IMR-90 (cell line): Measurements from ENCODE around the gene TMEM107. TPM values are rescaled to one million over a fixed set of nuclear protein-coding genes. Genes with fewer than 3 reads are reported as not detected.

Experiments
- ATAC-seq: fragments of 200-7000 bp; cut with Tn5 transposase; 2 replicates; pipeline ENCODE4 v1.9.1; 2020; ENCODE audit warnings: low read depth, mild to moderate bottlenecking, moderate library complexity
- BruUV-seq: library from RNA; stranded (reverse); fragments of 400-500 nt; replicated peaks from 2 replicates; lab custom pipeline; 2021; lab: Mats Ljungman, UMichigan
- CTCF ChIA-PET: fragments of 300-600 bp; formaldehyde crosslinking; extraction: SDS; loops from one replicate; lab custom pipeline; 2021; ENCODE audit warnings: antibody characterized with exemption; lab: Yijun Ruan, JAX
- POLR2A ChIA-PET: fragments of 300-600 bp; sonication (Branson Sonifier 250); formaldehyde crosslinking; loops from one replicate; lab custom pipeline; 2022; ENCODE audit warnings: antibody characterized with exemption; ENCODE audit not compliant: unreplicated experiment; lab: Charles Lee
- DNase-seq: peaks from one replicate; pipeline ENCODE4 v3.0.0; 2013
- H2AFZ ChIP-seq: replicated peaks from 2 replicates; pipeline ENCODE3; 2013; ENCODE audit warnings: low read length, mild to moderate bottlenecking; ENCODE audit not compliant: poor library complexity
- H2AK5ac ChIP-seq: 2 replicates; pipeline ENCODE4 v1.6.1; 2013; ENCODE audit warnings: low read depth, low read length, inconsistent platforms
- H2AK9ac ChIP-seq: replicated peaks from 2 replicates; pipeline ENCODE3; 2013; ENCODE audit warnings: mild to moderate bottlenecking, low read depth, low read length, moderate library complexity; ENCODE audit not compliant: poor library complexity
- H2BK120ac ChIP-seq: 2 replicates; pipeline ENCODE4 v1.6.1; 2013; ENCODE audit warnings: low read depth, low read length, inconsistent platforms
- H2BK15ac ChIP-seq: 3 replicates; pipeline ENCODE4 v1.6.1; 2013; ENCODE audit warnings: low read depth, low read length, inconsistent platforms
- H2BK20ac ChIP-seq: 2 replicates; pipeline ENCODE4 v1.6.1; 2013; ENCODE audit warnings: low read depth, mild to moderate bottlenecking, inconsistent platforms, low read length, moderate library complexity
- H2BK5ac ChIP-seq: 2 replicates; pipeline ENCODE4 v1.6.1; 2013; ENCODE audit warnings: mild to moderate bottlenecking, low read depth, low read length, inconsistent platforms; ENCODE audit not compliant: poor library complexity, severe bottlenecking
- H3K14ac ChIP-seq: replicated peaks from 2 replicates; pipeline ENCODE4 v1.6.1; 2013; ENCODE audit warnings: low read depth, low read length, inconsistent platforms
- H3K18ac ChIP-seq: 2 replicates; pipeline ENCODE4 v1.6.1; 2013; ENCODE audit warnings: low read depth, low read length, control low read depth
- H3K23ac ChIP-seq: 2 replicates; pipeline ENCODE4 v1.6.1; 2013; ENCODE audit warnings: low read depth, low read length, inconsistent platforms
- H3K27ac ChIP-seq: 2 replicates; pipeline ENCODE4 v1.5.1; 2013; ENCODE audit warnings: mild to moderate bottlenecking, control low read depth, low read length; ENCODE audit not compliant: insufficient read depth
- H3K27me3 ChIP-seq: 2 replicates; pipeline ENCODE4 v1.6.1; 2013; ENCODE audit warnings: low read length; ENCODE audit not compliant: control insufficient read depth, insufficient read depth
- H3K36me3 ChIP-seq: 2 replicates; pipeline ENCODE4 v1.6.1; 2013; ENCODE audit warnings: low read length, mixed read lengths; ENCODE audit not compliant: control insufficient read depth, insufficient read depth
- H3K4ac ChIP-seq: 2 replicates; pipeline ENCODE4 v1.6.1; 2013; ENCODE audit warnings: low read depth, low read length, inconsistent platforms
- H3K4me1 ChIP-seq: 2 replicates; pipeline ENCODE4 v1.6.1; 2013; ENCODE audit warnings: low read length, mixed read lengths; ENCODE audit not compliant: control insufficient read depth, insufficient read depth
- H3K4me2 ChIP-seq: 2 replicates; pipeline ENCODE4 v1.6.1; 2013; ENCODE audit warnings: low read depth, mild to moderate bottlenecking, control low read depth, low read length, moderate library complexity
- H3K4me3 ChIP-seq: 2 replicates; pipeline ENCODE4 v1.5.1; 2013; ENCODE audit warnings: low read depth, mild to moderate bottlenecking, control low read depth, low read length, moderate library complexity; ENCODE audit not compliant: insufficient read depth
- H3K56ac ChIP-seq: 2 replicates; pipeline ENCODE4 v1.6.1; 2013; ENCODE audit warnings: low read length, inconsistent platforms; ENCODE audit not compliant: insufficient read depth; ENCODE audit errors: extremely low read depth
- H3K79me1 ChIP-seq, 2 experiments: 2 replicates each; pipeline ENCODE4 v1.6.1; 2013; ENCODE audit warnings: low read length in 2 of 2, inconsistent platforms in 1 of 2, low read depth in 1 of 2
- H3K9ac ChIP-seq: 2 replicates; pipeline ENCODE4 v1.6.1; 2013; ENCODE audit warnings: low read depth, low read length, control low read depth
- H3K9me1 ChIP-seq: 2 replicates; pipeline ENCODE4 v1.6.1; 2013; ENCODE audit warnings: low read length, inconsistent platforms; ENCODE audit not compliant: insufficient read depth
- H3K9me3 ChIP-seq: 2 replicates; pipeline ENCODE4 v1.6.1; 2013; ENCODE audit warnings: low read length; ENCODE audit not compliant: control insufficient read depth, insufficient read depth
- H4K20me1 ChIP-seq: 2 replicates; pipeline ENCODE4 v1.6.1; 2013; ENCODE audit warnings: low read length, inconsistent platforms; ENCODE audit not compliant: insufficient read depth
- H4K5ac ChIP-seq: 2 replicates; pipeline ENCODE4 v1.6.1; 2013; ENCODE audit warnings: mild to moderate bottlenecking, low read depth, low read length, control low read depth
- H4K8ac ChIP-seq, 2 experiments: 2 replicates each; pipeline ENCODE4 v1.6.1; 2013; ENCODE audit warnings: low read depth in 2 of 2, low read length in 2 of 2, control low read depth in 1 of 2, inconsistent platforms in 1 of 2
- H4K91ac ChIP-seq: 2 replicates; pipeline ENCODE4 v1.6.1; 2013; ENCODE audit warnings: low read depth, low read length, inconsistent platforms; ENCODE audit not compliant: insufficient read depth
- BHLHE40 ChIP-seq: fragments of 150-350 bp; IDR thresholded peaks from 2 replicates; pipeline ENCODE4 v1.6.1; 2016; ENCODE audit warnings: mild to moderate bottlenecking, low read depth, low read length
- CHD1 ChIP-seq: IDR thresholded peaks from 2 replicates; pipeline ENCODE4 v1.6.1; 2012; ENCODE audit warnings: low read depth, low read length, improper control_type of control experiment
- MAZ ChIP-seq: IDR thresholded peaks from 2 replicates; pipeline ENCODE4 v1.6.1; 2012; ENCODE audit warnings: low read depth, mild to moderate bottlenecking, low read length, improper control_type of control experiment, moderate library complexity, borderline replicate concordance
- MXI1 ChIP-seq: IDR thresholded peaks from 2 replicates; pipeline ENCODE4 v1.6.1; 2012; ENCODE audit warnings: low read depth, mild to moderate bottlenecking, low read length, moderate library complexity, borderline replicate concordance
- RAD21 ChIP-seq: IDR thresholded peaks from 2 replicates; pipeline ENCODE4 v1.6.1; 2012; ENCODE audit warnings: low read length, improper control_type of control experiment
- RFX5 ChIP-seq: IDR thresholded peaks from 2 replicates; pipeline ENCODE4 v1.8.0; 2012; ENCODE audit warnings: low read depth, mild to moderate bottlenecking, low read length, moderate library complexity
- SMC3 ChIP-seq: fragments of 150-350 bp; IDR thresholded peaks from 2 replicates; pipeline ENCODE4 v1.6.1; 2016; ENCODE audit warnings: low read depth, mild to moderate bottlenecking, antibody characterized with exemption, low read length, moderate library complexity
- USF2 ChIP-seq: fragments of 150-350 bp; IDR thresholded peaks from 2 replicates; pipeline ENCODE4 v1.6.1; 2017; ENCODE audit warnings: mild to moderate bottlenecking, antibody characterized with exemption, low read length, low read depth
- WGBS, 2 experiments: methylation state at CpG; one replicate each; pipeline versions ENCODE4 v1.1.5 to v1.1.7; 2013; ENCODE audit warnings: missing lambda C conversion rate in 2 of 2; ENCODE audit not compliant: insufficient read length in 1 of 2; ENCODE audit errors: extremely low coverage in 2 of 2; 5-methylcytosine and 5-hydroxymethylcytosine counted together
- dilution Hi-C: fragments of 300-500 bp; cut with HindIII; formaldehyde crosslinking; loops from one replicate; pipeline ENCODE4 v1.14.3; 2018; ENCODE audit warnings: low sequenced_read_pairs; ENCODE audit not compliant: unreplicated experiment
- in situ Hi-C: fragments of 300-500 bp; cut with MboI; formaldehyde crosslinking; loops from 3 replicates; pipeline ENCODE4 v1.14.3; 2019; ENCODE audit warnings: low sequenced_read_pairs, inconsistent platforms, mixed read lengths
- intact Hi-C: fragments of 100-400 bp; cut with micrococcal nuclease; formaldehyde crosslinking; loops from 2 replicates; pipeline ENCODE4 v1.10.0; 2022
- polyA plus RNA-seq, 3 experiments: library from polyadenylated mRNA; depleted of rRNA; stranded (reverse); fragments of >200 nt; gene quantifications; 2 replicates each; pipeline ENCODE4 v1.2.3, GENCODE V29; 2012; ENCODE audit warnings: low replicate concordance in 1 of 3
- total RNA-seq: library from RNA; depleted of rRNA; stranded (reverse); fragments of >200 nt; gene quantifications from 2 replicates; pipeline ENCODE4 v1.2.3, GENCODE V29; 2012
- TF ChIP-seq, protein P1 (sequence below): fragments of 150-350 bp; IDR thresholded peaks from 2 replicates; pipeline ENCODE4 v1.6.1; 2016; ENCODE audit warnings: low read depth, mild to moderate bottlenecking, low read length, moderate library complexity, borderline replicate concordance

Gene TMEM107
- total and polyA plus RNA-seq, 2 of the 4 experiments (the other 2 are of a cell fraction): 12.9 to 14.3 TPM

GRCh38 chr17:8122924-8123694 lies 53.1 kb downstream of the TMEM107 start:
- Histone ChIP-seq H2AK9ac (peak overlapping the region; percentile 30), H2BK5ac (no peak overlapping the region), H3K4me2 (peak overlapping the region; percentile 86), H3K79me1 (no peaks in the 10 kb centered on the region; a peak in 1 of 4 replicates), H3K4me3 (peak overlapping the region; percentile 73), H4K20me1 (peaks cover 24% of the 10 kb centered on the region), H2BK15ac (no peak overlapping the region), H3K18ac (no peak overlapping the region), H3K56ac (no peak overlapping the region), H3K27me3 (no peaks in the 10 kb centered on the region), H4K8ac (no peak overlapping the region), H4K91ac (no peak overlapping the region), H3K36me3 (no peaks in the 10 kb centered on the region), H3K14ac (0 out of 2 replicates have a peak overlapping the region, but pooled peaks have one; percentile 12), H2BK20ac (no peak overlapping the region), H2AFZ (peak overlapping the region; percentile 88), H3K27ac (no peak overlapping the region), H3K4ac (peak overlapping the region; percentile 19; the same call in 1 of the 2 replicates), H3K9me3 (no peaks in the 10 kb centered on the region), H2BK120ac (no peak overlapping the region), H3K4me1 (peaks cover 12% of the 10 kb centered on the region), H3K9me1 (peaks cover 9% of the 10 kb centered on the region), H3K9ac (peak overlapping the region; percentile 37; the same call in 1 of the 2 replicates), H3K23ac (peak overlapping the region; percentile 28; the same call in 1 of the 2 replicates), H4K5ac (no peak overlapping the region), H2AK5ac (no peak overlapping the region)
- DNase-seq: peak; percentile 27
- in situ Hi-C loops: loop anchor here (5.0 kb wide), 1 partner anchor 99 kb away; no protein-coding TSS in a partner anchor
- POLR2A ChIA-PET: no interaction called here
- CTCF ChIA-PET: no interaction called here
- BruUV-seq: no TSS peak
- no peak for ATAC-seq
- TF ChIP-seq CHD1: no peak
- TF ChIP-seq, protein P1, sequence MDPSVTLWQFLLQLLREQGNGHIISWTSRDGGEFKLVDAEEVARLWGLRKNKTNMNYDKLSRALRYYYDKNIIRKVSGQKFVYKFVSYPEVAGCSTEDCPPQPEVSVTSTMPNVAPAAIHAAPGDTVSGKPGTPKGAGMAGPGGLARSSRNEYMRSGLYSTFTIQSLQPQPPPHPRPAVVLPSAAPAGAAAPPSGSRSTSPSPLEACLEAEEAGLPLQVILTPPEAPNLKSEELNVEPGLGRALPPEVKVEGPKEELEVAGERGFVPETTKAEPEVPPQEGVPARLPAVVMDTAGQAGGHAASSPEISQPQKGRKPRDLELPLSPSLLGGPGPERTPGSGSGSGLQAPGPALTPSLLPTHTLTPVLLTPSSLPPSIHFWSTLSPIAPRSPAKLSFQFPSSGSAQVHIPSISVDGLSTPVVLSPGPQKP: no peak
- no peak for TF ChIP-seq MAZ
- no peak for TF ChIP-seq RAD21
- no peak for TF ChIP-seq USF2
- TF ChIP-seq MXI1: peak; percentile 58; the same call in 1 of the 2 replicates
- no peak for TF ChIP-seq RFX5
- no peak for TF ChIP-seq SMC3
- TF ChIP-seq BHLHE40: peak; percentile 79
- 2% methylated on average over 19 of the region's 55 CpGs; no CpG with 5 or more reads in 1 of the 2 experiments for WGBS, 2 experiments
- intact Hi-C loops: no loop called here
- dilution Hi-C loops: loop anchor here (25.0 kb wide), 1 partner anchor 114 kb away; the partner anchor contains the start of genes CTC1 and PFAS
